ENCODE data around the gene NUAK2. TPM values are rescaled to one million over a fixed set of nuclear protein-coding genes. Genes with fewer than 3 reads are reported as not detected.
A peak's percentile ranks its signal among the peaks of the same experiment; 100 is the strongest.

Gene NUAK2
- total RNA-seq, 1 experiment from 2014 or later, result 25.7 TPM

GRCh38 chr1:205275133-205275532 is 46.4 kb downstream of the NUAK2 start:
- no peaks in the 10 kb centered on the region for H3K36me3 ChIP-seq (ENCODE audit: control insufficient read depth, insufficient read depth, low read length)
- no peaks in the 10 kb centered on the region for H3K9me3 Mint-ChIP-seq (ENCODE audit: unreplicated experiment)
- H3K4me3 Mint-ChIP-seq (ENCODE audit: unreplicated experiment), result no peak overlapping the region
- TF ChIP-seq CTCF (IDR thresholded peaks at IDR 0.05; ENCODE audit: insufficient read depth in 1 of 2, low read depth in 1 of 2, low read length in 1 of 2, severe bottlenecking in 1 of 2, unreplicated experiment in 1 of 2), result no peak
- DNase-seq, result no peak
- no peaks in the 10 kb centered on the region for H3K9me3 ChIP-seq
- BruUV-seq (replicated peaks), result no TSS peak
- no peaks in the 10 kb centered on the region for H3K27me3 ChIP-seq (replicated peaks; ENCODE audit: control insufficient read depth, insufficient read depth, low read length)
- H3K27me3 Mint-ChIP-seq (ENCODE audit: insufficient read depth, unreplicated experiment), result no peaks in the 10 kb centered on the region
- intact Hi-C loops (cut with micrococcal nuclease; ENCODE audit: unreplicated experiment), result loop anchor here (10.0 kb wide), 1 partner anchor 210 kb away; no protein-coding TSS in a partner anchor
- POLR2A ChIA-PET, result interaction anchor here (1.1 kb wide), 1 partner anchor 26 kb away, joined by 3 read pairs; no protein-coding TSS in a partner anchor
- no peak overlapping the region for H3K4me3 ChIP-seq (ENCODE audit: low read depth, low read length)
- peaks cover 22% of the 10 kb centered on the region for H3K4me1 Mint-ChIP-seq (ENCODE audit: low read depth, unreplicated experiment)
- H3K4me1 ChIP-seq, result peaks cover 40% of the 10 kb centered on the region
- CTCF ChIA-PET, result interaction anchor here (1.4 to 5.7 kb wide), 3 partner anchors 19 to 52 kb away, joined by 5 to 341 read pairs (median 41); no protein-coding TSS in a partner anchor
- no peak overlapping the region for H3K27ac Mint-ChIP-seq (ENCODE audit: unreplicated experiment)
- no peaks in the 10 kb centered on the region for H3K36me3 Mint-ChIP-seq (ENCODE audit: insufficient read depth, unreplicated experiment)

GRCh38 chr1:205274041-205274691 is 47.4 kb downstream of the NUAK2 start:
- Histone ChIP-seq H3K4me1 (peaks cover 40% of the 10 kb centered on the region), H3K4me3 (ENCODE audit: low read depth, low read length) (no peak overlapping the region), H3K36me3 (ENCODE audit: control insufficient read depth, insufficient read depth, low read length) (no peaks in the 10 kb centered on the region), H3K9me3 (no peaks in the 10 kb centered on the region), H3K27me3 (replicated peaks; ENCODE audit: control insufficient read depth, insufficient read depth, low read length) (no peaks in the 10 kb centered on the region)
- POLR2A ChIA-PET, result interaction anchor here (0.5 to 2.0 kb wide), 9 partner anchors 11 to 357 kb away, joined by 3 to 12 read pairs (median 5); partner anchors contain the start of gene NUAK2
- Mint-ChIP-seq H3K9me3 (ENCODE audit: unreplicated experiment) (no peaks in the 10 kb centered on the region), H3K4me3 (ENCODE audit: unreplicated experiment) (no peak overlapping the region), H3K36me3 (ENCODE audit: insufficient read depth, unreplicated experiment) (no peaks in the 10 kb centered on the region), H3K4me1 (ENCODE audit: low read depth, unreplicated experiment) (peaks cover 19% of the 10 kb centered on the region), H3K27ac (ENCODE audit: unreplicated experiment) (peak overlapping the region; percentile 59), H3K27me3 (ENCODE audit: insufficient read depth, unreplicated experiment) (no peaks in the 10 kb centered on the region)
- intact Hi-C loops (cut with micrococcal nuclease; ENCODE audit: unreplicated experiment), result loop anchor here (10.0 kb wide), 1 partner anchor 211 kb away; no protein-coding TSS in a partner anchor
- no peak for TF ChIP-seq CTCF (IDR thresholded peaks at IDR 0.05; ENCODE audit: insufficient read depth in 1 of 2, low read depth in 1 of 2, low read length in 1 of 2, severe bottlenecking in 1 of 2, unreplicated experiment in 1 of 2)
- no TSS peak for BruUV-seq (replicated peaks)
- CTCF ChIA-PET, result interaction anchor here (0.6 to 5.7 kb wide), 27 partner anchors 9 to 250 kb away, joined by 3 to 341 read pairs (median 6); partner anchors contain the start of genes NUAK2 and RBBP5
- DNase-seq, result peak; percentile 62 to 74

- BruUV-seq (replicated peaks), result no TSS peak
- Histone ChIP-seq H3K36me3 (ENCODE audit: control insufficient read depth, insufficient read depth, low read length) (no peaks in the 10 kb centered on the region), H3K4me3 (ENCODE audit: low read depth, low read length) (no peak overlapping the region), H3K4me1 (peaks cover 40% of the 10 kb centered on the region), H3K27me3 (replicated peaks; ENCODE audit: control insufficient read depth, insufficient read depth, low read length) (no peaks in the 10 kb centered on the region), H3K9me3 (no peaks in the 10 kb centered on the region)
- Mint-ChIP-seq H3K9me3 (ENCODE audit: unreplicated experiment) (no peaks in the 10 kb centered on the region), H3K4me3 (ENCODE audit: unreplicated experiment) (no peak overlapping the region), H3K27me3 (ENCODE audit: insufficient read depth, unreplicated experiment) (no peaks in the 10 kb centered on the region), H3K27ac (ENCODE audit: unreplicated experiment) (peak overlapping the region; percentile 59), H3K4me1 (ENCODE audit: low read depth, unreplicated experiment) (peaks cover 17% of the 10 kb centered on the region), H3K36me3 (ENCODE audit: insufficient read depth, unreplicated experiment) (no peaks in the 10 kb centered on the region)
- peak; percentile 96 to 97 for TF ChIP-seq CTCF (IDR thresholded peaks at IDR 0.05; ENCODE audit: insufficient read depth in 1 of 2, low read depth in 1 of 2, low read length in 1 of 2, severe bottlenecking in 1 of 2, unreplicated experiment in 1 of 2)
- POLR2A ChIA-PET, result interaction anchor here (0.5 to 2.0 kb wide), 9 partner anchors 11 to 357 kb away, joined by 3 to 12 read pairs (median 5); partner anchors contain the start of gene NUAK2
- CTCF ChIA-PET, result interaction anchor here (0.6 to 5.7 kb wide), 32 partner anchors 9 to 407 kb away, joined by 3 to 341 read pairs (median 4); partner anchors contain the start of genes NUAK2 and RBBP5
- peak; percentile 87 to 88 for DNase-seq
- intact Hi-C loops (cut with micrococcal nuclease; ENCODE audit: unreplicated experiment), result loop anchor here (1.0 to 10.0 kb wide), 4 partner anchors 11 to 211 kb away; no protein-coding TSS in a partner anchor
Measured at GRCh38 chr1:205273551-205273982, 48.0 kb downstream of the NUAK2 start.
